DMS79 (cell line): ENCODE measurements around the gene MYOCOS.
A peak's percentile ranks its signal among the peaks of the same experiment; 100 is the strongest.
"Not testable (repeated sequence)": the region's sequence is repeated elsewhere in the genome, so short reads cannot be mapped to it uniquely, and the experiment has no call there.

Experiments used
- DNase-seq: peaks from one replicate; lab custom pipeline; 2025; lab: John Stamatoyannopoulos, UW

MYOCOS gene

DNA sequence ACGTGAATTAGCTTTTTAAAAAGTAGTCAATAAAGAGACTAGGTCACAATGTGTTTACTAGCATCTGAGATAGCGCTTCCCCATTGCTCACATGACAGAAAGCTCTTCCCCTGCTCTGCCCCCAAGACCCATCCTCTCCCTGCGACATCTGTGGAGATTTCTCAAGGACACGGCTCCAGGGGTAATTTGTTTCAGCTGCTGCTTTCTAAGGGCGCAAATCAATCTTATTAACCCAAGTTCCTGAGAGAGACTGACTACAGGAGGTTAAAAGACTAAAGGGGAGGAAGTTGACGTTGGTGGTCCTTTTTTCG lies at the start of gene MYOCOS:
Gene MYOCOS (plus strand): TSS at position 92 of the 311 bp plus-strand sequence. CDS start 1,641 bp downstream, outside the sequence.
- DNase-seq: no peak

- DNase-seq: no peak
Measured at GRCh38 chr1:171576144-171576543, 45.9 kb upstream of the MYOCOS start.

DNA sequence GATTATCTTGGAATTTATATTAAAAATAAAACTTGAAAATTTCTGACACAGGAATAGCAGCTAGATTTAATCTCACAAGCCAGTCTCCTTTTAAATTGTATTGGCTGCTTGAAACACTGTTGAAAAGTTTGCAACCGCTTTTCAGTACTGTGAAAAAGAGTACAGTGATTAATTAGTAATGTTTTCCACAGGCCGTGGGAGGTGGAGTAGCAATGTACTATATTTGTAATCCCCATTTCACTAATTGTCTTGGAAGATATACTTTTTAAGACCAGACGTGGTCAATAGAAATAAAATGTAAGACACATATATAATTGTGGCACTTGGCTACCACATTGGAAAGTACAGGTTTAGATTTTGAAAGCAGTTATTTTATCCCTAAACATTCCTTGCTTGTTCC lies 40.8 kb upstream of the MYOCOS start:
- DNase-seq: no peak

- no peak for DNase-seq
Measured at GRCh38 chr1:171581766-171582165, 40.3 kb upstream of the MYOCOS start.

DNA sequence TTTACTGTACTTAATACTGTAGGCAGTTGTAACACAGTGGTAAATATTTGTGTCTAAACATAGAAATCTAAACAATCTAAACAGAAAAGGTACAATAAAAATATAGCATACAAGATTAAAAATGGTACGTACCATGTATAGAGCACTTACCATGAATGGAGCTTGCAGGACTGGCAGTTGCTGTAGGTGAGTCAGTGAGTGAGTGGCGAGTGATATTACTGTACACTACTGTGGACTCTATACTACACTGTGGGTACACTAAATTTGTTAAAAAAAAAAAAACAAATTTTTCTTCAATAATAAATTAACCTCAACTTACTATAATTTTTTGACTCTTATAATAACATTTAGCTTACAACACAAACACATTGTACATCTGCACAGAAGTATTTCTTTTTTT lies 39.5 kb upstream of the MYOCOS start:
- DNase-seq: no peak

GRCh38 chr1:171583591-171584201 lies 38.3 kb upstream of the MYOCOS start:
- DNase-seq: no peak

DNA sequence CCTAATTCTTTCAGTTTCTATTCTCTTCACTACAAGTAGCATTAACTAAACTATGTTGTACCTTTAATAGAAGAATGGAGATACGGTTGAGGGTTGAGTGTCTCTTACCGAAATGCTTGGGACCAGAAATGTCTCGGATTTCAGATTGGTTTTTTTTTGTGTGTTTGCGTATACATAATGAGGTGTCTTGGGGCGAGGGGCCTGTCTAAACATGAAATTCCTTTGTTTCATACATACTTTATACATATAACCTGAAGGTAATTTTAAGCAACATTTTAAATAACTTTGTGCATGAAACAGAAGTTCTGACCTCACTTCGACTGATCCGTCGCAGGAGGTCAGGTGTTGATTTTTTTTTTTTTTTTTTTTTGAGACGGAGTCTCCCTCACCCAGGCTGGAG lies 36.3 kb upstream of the MYOCOS start:
- DNase-seq: no peak

GRCh38 chr1:171588230-171588629 lies 33.8 kb upstream of the MYOCOS start:
- no peak for DNase-seq

DNA sequence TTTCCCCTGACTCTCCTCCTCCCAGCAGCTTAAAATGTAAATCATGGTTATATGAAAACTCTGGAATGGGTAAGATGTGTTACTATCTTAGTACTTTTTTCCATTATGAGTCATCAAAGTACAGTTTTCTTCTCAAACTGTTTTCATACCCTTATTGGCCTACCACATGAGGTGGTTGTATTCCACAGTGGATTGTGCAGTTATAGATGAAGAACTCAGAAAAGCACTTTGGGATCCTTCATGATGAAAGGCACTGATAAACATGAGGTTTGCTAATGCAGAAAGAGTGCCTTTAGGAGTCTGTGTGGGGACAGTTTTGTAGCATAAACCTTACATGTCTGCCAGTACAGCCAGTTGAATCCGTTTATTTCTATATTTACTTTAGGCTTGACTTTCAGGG lies 32.0 kb upstream of the MYOCOS start:
- DNase-seq: no peak

DNA sequence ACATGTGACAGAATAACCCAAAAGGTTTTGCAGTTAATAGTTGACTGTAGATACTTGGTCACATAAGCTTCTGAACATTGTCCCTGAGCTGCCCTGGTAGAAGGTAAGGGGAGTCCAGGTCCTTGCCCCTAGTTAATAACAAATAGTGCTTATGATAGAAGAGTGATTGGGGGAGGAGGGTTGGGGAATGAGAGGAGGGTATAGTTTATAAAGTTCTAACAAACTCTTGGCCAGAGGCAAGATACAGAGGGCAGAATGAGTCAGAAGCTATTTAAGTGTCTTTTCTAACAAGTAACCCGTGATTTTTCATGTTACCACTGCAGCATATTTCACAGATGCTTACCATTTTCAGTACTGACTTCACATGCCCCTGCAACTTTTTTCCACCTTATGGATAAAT lies 26.7 kb upstream of the MYOCOS start:
- no peak for DNase-seq

DNA sequence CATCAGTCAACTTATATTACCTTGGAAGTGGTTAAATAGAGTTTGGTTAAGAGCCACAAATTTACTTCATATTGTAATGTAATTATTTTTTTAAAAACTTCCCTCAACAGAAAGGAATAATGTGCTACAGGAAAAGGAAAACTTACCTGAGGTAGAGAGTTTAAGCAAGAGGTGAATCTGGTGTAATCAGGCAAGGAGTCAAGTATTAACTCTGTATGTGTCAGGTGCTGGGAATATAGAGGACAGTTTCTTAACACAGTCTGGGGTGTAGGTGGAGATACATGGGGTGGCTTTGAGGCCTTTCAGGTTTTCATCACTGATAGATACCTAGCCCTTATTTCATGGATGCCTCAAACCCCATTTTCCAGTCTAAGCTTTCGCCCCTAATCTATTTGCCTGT lies 25.9 kb upstream of the MYOCOS start:
- no peak for DNase-seq

DNA sequence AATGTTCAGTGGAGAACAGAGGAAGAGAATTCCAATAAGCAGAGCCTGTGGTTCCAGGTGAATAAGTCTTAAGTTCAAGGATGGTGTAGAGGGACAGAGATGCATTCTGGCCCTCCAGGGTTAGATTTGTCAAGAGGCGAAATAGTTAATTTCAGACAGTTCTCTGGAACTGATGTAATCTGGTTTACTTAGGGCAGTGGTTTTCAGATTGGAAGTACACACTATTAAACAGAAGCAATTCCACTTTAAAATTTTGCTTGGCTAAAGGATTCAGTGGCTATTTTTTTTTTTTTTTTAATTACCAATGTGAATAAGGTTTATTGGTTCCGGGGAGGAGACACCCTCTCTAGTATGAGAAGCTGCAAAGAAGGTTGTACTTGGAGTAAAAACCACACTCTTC lies 25.3 kb upstream of the MYOCOS start:
- no peak for DNase-seq

GRCh38 chr1:171597203-171597602 lies 24.8 kb upstream of the MYOCOS start:
- DNase-seq: no peak

DNA sequence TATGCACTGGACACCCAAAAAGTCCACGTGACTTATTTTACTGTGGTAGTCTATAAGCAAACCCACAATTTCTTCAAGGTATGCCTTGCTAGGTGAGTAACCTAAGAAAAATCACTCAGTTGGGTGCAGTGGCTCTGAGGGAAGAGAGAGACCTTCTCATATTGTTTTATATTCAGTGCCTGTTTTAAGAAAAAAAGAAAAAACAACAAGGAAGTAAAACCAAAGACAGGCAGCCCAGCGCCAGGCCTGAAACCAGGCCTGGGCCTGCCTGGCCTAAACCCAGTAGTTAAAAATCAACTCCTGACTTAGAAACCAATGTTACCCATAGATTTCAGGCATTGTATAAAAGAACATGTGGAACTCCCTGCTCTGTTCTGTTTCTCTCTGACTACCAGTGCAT lies 21.7 kb upstream of the MYOCOS start:
- not testable (repeated sequence) for DNase-seq

GRCh38 chr1:171600862-171601261 lies 21.2 kb upstream of the MYOCOS start:
- DNase-seq: no peak

DNA sequence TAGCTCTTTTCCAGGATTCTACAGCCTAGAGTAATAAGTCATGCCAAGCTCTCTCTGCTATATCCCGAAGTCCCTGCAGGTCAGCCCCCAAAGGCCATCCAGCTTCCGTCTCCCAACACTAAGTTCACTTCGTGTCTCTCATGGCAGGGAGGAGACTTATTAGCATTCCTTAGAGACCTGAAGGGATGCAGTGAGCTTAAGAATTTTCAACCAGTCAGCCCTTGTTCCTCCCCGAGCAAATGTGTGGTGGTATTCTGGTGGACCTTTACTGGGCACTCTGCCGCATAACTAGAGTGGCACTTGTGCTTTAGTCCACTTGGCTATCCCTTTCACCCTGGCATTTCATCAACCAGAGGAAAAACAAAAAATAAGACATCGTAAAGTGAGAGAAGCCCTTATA lies 19.0 kb upstream of the MYOCOS start:
- not testable (repeated sequence) for DNase-seq

DNA sequence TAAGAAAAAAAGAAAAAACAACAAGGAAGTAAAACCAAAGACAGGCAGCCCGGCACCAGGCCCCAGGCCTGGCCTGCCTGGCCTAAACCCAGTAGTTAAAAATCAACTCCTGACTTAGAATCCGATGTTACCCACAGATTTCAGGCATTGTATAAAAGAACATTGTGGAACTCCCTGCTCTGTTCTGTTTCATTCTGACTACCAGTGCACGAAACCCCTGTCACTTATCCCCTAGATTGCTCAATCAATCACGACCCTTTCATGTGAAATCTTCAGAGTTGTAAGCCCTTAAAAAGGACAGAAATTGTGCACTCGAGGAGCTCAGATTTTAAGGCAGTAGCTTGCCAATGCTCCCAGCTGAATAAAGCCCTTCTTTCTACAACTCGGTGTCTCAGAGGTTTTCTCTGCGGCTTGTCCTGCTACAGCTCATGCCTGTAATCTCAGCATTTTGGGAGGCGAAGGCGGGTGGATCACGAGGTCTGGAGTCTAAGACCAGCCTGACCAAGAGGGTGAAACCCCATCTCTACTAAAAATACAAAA lies 15.6 kb upstream of the MYOCOS start:
- no peak for DNase-seq

DNA sequence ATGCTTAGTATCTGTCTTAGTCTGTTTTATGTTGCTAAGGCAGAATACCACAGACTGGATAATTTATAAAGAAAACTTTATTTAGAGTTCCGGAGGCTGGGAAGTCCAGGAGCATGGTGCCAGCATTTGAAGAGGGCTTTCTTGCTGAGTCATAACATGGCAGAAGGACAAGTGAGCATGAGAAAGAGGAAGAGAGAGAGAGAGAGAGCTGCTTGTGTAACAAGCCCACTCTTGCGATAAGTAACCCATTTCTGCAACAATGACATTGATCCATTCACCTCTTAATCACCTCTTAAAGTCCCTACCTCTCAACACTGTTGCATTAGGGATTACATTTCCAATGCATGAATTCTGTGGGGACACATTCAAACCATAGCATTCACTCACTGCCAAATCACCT lies 11.7 kb upstream of the MYOCOS start:
- peak; percentile 75 for DNase-seq

DNA sequence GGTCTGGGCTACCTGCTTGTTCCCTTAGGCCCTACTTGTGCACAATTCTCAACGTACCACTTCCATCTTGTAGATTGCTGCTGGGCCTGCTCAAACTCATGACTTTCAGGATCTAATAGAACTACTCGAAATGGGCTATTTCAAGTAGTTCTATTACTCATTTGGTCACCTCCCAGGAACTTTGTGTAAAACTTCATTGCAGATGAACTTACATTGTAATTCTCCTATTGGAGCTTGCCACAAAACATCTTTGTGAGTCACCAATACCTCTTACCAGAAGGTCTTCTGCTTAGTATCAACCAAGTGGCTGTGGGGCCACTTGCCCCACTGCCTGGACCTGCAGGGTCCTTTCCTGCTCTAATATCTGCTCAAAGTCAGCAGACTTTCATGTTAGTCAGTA lies 10.7 kb upstream of the MYOCOS start:
- DNase-seq: no peak

DNA sequence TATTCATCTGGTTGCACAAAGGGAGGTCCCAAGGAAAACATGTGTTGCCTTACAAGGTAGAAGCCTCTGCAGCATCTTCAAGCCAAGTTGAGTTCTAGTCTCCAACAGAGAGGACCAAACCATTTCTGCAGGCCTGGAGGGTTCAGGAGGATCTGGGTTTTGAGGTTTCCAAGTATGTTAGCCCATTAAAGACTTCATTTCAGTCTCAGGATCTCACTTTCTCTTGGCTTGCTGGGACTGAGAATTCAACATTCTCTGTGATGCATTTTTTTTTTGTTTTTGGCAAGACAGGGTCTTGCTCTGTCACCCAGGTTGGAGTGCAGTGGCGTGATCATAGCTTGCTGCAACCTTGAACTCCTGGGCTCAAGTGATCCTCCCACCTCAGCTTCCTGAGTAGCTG lies 8.8 kb upstream of the MYOCOS start:
- DNase-seq: no peak

DNA sequence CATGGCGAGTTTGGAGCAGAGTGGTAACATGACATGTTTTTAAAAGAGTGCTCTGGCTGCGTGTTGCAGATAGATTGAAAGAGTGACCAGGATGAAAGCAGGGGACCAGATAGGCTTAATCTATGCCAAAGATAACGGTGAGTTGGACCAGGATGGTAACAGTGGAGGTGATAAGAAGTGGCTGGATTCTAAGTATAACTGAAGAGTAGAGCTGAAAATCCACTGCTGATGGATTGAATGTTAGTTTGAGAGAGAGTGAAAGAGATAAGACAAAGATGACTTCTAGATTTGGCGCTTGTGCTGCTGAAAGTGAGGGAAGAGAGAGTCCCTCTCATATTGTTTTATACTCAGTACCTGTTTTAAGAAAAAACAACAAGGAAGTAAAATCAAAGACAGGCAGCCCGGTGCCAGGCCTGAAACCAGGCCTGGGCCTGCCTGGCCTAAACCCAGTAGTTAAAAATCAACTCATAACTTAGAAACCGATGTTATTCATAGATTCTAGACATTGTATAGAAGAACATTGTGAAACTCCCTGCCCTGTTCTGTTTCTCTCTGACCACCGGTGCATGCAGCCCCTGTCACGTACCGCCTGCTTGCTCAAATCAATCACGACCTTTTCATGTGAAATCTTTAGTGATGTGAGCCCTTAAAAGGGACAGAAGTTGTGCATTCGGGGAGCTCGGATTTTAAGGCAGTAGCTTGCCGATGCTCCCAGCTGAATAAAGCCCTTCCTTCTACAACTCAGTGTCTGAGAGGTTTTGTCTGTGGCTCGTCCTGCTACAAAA lies 6.7 kb upstream of the MYOCOS start:
- not testable (repeated sequence) for DNase-seq

DNA sequence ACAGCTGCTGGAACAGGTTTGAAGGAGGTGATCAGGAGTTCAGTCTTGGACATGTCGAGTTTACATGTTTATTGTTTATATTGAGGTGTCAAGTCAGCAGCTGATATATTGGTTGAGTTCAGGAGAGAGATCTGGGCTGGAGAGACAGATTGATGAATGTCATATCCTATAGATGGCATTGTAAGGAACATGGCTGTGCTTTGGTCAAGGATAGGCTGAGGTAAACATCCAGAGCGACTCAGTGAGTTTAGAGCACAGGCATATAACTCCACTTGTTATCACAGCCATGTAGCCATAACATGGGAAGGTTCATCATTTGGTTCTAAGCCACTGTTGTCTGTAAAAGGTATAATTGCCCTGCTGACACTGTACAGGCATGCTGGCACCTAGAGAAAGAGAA lies 5.5 kb upstream of the MYOCOS start:
- DNase-seq: no peak

DNA sequence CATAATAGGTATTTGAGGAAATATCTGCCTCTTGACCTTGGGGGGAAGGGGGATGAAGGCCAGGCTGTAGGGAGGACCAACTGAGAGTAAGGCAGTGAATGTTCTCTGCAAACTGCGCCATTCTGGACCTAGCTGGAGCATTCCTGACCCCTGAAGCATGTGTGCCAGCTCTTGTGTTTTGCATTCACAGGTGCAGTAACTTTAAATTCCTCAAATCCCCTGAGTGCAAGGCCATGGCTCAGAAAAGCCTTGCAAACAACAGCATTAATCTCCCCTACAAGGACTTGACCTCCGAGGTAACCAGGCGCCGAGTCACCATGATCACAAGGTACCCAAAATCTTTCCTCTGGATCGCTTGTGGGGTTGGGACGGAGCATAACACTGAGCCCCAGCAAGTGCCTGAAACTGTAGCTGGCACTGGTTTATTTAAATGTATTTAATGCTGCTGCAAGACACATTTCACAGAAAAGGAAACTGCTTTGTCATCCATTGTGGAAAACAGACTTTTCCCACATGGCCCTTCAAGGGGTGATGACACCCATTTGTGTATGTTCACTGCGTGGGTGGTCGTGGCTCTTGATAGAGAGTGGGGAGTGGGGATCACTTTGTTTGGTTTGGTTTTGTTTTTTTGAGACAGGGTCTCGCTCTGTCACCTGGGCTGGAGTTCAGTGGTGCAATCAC lies 1.7 kb downstream of the MYOCOS start:
- no peak for DNase-seq
